GM04503 (cell line): ENCODE data around the gene ZGLP1.

Experiments
- DNase-seq: peaks from one replicate; pipeline ENCODE4 v3.0.0-alpha.2; 2012; ENCODE audit warnings: low read depth

The ZGLP1 gene

DNA sequence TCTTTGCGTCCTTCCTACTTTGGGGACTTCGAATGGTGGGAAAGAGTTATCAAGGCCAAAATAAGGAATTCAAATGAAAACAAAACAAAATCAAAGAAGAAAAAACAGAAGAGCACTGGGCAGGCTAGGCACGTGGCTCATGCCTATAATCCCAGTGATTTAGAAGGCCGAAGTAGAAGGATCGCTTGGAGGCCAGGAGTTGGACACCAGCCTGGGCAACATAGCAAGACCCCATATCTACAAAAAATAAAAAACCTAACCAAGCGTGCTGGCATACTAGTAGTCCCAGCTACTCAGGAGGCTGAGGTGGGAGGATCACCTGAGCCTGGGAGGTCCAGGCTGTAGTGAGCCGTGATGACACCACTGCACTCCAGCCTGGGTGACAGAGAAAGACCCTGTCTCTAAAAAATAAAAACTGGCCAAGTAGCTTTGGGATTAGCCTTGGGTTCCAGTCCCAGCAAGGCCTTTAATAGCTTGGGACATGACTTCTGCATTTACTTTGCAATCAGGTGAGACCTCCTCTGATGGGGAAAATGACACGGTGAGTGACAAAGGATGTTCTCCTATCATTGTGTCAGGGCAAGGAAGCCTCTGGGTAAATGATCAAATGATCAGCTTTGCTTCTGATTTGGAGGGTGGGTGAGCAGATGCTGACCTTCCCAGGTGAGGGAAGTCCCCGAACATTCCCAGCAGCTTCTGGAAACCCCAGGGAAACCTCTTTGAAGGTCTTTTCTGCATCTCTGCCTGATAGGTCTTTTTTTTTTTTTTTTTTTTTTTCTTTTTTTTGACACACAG lies 31.6 kb downstream of the ZGLP1 start:
- DNase-seq = no peak

DNA sequence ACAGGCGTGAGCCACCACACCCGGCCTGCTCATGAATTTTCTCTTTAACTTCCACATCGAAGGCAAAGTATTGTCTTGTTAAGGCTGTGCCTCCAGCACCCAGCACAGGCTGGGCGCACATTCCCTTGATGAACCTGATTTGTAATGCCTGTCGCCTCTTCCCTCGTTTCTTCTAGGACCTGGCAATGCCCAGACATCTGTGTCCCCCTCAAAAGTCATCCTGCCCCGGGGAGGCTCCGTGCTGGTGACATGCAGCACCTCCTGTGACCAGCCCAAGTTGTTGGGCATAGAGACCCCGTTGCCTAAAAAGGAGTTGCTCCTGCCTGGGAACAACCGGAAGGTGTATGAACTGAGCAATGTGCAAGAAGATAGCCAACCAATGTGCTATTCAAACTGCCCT lies 35.0 kb downstream of the ZGLP1 start:
- DNase-seq = no peak

DNA sequence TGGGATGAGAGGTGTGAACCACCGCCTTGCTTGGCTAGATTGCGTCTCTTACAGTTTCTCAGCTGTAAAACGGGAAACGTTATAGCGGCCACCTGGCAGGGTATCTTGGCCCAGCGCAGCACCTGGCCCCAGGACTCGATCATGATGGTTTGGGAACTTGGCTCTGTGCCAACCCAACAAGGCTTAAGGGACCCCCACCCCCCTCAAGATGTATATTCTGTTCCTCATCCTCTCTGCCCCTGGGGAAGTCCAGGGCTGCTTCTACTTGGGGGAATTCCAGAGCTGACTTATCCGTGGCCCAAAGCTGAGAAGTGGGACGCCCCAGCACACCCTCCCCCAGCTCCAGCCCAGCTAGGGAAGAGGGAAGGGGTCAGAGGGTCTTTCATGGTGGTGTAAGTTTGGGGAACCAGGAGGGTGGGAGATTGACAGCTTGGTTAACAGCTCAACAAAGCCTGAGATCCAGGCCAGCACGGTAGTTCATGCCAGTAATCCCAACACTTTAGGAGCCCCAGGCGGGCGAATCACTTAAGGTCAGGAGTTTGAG lies 38.0 kb downstream of the ZGLP1 start:
- no peak for DNase-seq

DNA sequence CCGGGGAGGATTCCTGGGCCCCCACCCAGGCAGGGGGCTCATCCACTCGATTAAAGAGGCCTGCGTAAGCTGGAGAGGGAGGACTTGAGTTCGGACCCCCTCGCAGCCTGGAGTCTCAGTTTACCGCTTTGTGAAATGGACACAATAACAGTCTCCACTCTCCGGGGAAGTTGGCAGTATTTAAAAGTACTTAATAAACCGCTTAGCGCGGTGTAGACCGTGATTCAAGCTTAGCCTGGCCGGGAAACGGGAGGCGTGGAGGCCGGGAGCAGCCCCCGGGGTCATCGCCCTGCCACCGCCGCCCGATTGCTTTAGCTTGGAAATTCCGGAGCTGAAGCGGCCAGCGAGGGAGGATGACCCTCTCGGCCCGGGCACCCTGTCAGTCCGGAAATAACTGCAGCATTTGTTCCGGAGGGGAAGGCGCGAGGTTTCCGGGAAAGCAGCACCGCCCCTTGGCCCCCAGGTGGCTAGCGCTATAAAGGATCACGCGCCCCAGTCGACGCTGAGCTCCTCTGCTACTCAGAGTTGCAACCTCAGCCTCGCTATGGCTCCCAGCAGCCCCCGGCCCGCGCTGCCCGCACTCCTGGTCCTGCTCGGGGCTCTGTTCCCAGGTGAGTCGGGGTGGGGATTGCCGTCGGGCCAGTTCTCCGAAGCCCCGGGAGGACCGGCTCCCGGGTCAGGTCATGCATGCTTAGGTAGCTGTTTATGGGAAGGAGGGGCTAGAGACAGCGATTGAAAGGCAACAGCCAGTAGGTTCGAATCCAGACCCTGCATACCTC lies 38.8 kb downstream of the ZGLP1 start, which contains the start of gene ICAM1:
Gene ICAM1, plus strand, starts transcription at position 505 of the 779 bp plus-strand sequence. Its CDS starts 40 bp downstream, at position 545.
- DNase-seq = no peak

DNA sequence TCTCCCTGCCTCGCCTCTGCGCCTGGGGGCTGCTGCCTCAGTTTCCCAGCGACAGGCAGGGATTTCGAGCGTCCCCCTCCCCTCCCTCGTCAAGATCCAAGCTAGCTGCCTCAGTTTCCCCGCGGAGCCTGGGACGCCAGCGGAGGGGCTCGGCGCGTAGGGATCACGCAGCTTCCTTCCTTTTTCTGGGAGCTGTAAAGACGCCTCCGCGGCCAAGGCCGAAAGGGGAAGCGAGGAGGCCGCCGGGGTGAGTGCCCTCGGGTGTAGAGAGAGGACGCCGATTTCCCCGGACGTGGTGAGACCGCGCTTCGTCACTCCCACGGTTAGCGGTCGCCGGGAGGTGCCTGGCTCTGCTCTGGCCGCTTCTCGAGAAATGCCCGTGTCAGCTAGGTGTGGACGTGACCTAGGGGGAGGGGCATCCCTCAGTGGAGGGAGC lies 39.4 kb downstream of the ZGLP1 start:
- DNase-seq = no peak

DNA sequence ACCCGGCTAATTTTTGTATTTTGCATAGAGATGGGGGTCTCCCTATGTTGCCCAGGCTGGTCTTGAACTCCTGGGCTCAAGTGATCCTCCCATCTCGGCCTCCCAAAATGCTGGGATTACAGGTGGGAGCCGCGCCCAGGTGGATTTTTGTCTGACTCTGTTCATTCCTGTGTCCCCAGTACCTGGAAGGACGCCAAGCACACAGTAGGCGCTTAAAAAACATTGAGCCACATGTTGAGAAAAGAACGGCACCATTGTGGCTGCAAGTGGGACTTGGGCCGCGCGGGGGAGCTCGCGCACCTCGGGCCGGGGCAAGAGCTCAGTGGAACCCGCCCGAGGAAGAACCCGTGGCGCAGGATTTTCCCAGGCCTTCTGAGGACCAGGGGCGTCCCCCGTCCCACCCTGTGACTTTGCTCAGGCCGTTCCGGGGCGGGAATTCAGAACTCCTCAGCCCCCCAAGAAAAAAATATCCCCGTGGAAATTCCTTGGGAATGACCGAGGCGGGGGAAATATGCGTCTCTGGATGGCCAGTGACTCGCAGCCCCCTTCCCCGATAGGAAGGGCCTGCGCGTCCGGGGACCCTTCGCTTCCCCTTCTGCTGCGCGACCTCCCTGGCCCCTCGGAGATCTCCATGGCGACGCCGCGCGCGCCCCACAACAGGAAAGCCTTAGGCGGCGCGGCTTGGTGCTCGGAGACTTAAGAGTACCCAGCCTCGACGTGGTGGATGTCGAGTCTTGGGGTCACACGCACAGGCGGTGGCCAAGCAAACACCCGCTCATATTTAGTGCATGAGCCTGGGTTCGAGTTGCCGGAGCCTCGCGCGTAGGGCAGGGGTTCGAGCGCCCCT lies 40.1 kb downstream of the ZGLP1 start:
- no peak for DNase-seq

DNA sequence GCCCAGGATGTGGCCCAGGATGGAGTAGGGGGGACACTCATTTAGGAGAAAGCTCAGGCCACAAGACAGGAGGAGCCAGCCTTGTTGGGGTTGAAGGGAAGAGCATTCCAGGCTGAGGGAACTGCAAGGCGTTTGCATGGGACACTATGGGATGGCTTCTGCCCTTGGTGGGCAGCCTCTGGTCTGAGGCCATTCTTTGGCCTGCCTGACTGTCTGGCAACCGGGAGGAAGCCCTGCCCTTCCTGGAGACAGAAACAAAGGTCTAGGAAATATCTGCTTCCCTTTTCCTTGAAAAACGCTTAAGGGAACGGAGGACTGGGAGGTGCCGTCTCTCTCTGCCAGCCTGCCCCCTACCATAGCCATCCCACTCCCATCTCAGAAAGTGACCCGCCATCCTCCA lies 41.5 kb downstream of the ZGLP1 start:
- DNase-seq = no peak

DNA sequence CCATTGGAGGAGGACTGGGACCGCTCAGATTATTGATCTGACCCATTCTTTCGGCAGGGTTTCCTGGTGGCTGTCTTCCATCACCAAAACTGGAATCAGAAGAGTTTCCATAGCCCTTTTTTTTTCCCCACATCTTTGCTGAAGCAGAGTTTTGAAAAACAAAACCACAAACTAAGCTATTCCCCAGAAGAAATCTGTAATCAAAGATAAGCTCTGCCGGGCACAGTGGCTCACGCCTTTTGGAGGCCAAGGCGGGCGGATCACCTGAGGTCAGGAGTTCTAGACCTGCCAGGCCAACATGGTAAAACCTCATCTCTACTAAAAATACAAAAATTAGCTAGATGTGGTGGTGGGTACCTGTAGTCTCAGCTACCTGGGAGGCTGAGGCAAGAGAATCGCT lies 42.9 kb downstream of the ZGLP1 start:
- no peak for DNase-seq

DNA sequence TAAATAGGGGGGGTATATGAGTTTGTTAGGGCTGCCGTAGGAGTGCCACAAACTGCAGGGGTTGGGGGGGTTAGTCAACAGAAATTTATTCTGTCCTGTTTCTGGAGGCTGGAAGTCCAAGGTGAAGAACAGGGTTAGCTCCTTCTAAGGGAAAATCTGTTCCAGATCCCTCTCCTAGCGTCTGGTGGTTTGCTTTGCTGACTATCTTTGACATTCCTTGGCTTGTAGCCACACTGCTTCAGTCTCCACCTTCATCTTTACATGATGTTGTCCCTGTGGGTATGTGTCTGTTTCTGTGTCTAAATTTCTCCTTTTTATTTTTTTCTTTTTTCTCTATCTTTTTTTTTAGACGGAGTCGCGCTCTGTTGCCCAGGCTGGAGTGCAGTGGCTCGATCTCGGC lies 46.8 kb downstream of the ZGLP1 start:
- DNase-seq = no peak

DNA sequence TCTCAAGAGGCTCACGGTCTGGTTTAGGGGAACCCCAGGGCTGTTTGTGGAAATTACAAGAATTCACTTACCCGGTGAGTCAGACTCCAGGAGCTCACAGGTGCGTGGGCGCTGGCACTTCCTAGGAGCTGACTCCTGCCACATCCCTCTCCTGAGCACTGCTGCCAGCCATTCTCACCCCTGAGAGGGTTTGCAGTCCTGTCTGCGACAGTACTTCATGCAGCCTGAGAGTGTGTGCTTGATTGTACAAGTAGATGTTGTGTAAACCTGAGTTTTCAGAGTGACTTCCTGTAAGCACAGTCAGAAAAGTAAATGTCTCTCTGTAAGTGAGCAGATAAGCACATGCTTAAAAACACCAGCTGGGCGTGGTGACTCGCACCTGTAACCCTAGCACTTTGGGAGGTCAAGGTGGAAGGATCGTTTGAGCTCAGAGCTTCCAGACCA lies 49.5 kb downstream of the ZGLP1 start:
- no peak for DNase-seq

- DNase-seq = no peak
Observed at GRCh38 chr19:10259162-10259905, 50.3 kb downstream of the ZGLP1 start.

DNA sequence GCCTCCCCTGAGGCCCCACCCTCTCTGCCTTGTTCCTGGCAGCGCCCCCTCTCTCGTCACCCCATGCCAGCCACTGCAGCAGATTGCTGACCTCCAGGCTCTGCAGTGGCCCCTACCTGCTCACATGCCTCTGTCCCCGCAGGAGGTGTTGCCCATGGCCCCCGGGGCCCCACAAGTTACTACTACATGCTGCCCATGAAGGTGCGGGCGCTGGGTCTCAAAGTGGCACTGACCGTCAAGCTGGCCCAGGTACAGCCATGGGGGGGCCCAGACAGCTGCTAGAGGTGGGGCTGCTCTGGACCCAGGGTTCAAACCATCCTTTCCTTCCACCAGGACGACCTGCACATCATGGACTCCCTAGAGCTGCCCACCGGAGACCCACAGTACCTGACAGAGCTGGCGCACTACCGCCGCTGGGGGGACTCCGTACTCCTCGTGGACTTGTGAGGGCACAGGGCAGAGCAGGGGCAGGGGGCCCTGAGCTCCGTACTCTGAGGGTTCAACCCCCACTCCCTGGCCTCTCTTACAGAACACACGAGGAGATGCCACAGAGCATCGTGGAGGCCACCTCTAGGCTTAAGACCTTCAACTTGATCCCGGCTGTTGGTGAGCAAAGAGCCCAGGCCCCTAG lies 51.4 kb downstream of the ZGLP1 start:
- no peak for DNase-seq

DNA sequence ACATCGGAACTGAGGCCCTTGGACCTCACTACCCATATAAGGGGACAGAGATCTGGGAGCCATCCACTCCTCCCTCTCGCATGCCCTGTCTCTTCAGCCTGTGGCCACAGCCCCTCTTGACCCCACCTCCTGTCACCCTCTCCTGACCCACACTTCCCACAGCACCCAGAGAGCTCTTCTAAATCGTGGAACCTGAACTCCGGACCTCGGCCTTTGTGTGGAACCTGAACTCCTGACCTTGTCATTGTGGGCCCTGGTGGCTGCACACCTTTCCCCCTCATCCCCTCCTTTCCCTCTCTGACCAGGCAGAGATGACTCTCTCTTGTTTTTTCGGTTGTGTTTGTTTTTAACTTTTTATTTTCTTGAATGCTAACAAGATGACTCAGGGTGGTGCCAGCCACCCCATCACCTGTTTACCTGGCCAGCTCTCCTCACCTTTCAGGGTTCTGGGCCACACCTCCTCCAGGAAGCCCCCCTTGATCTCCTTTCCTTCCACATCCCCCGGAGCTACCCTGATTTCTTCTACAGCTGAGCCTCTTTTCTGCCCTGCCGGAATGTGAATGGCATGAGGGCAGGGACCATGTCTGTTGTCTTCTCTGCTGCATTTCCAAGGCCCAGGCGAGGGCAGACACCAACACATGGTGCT lies 52.5 kb downstream of the ZGLP1 start:
- no peak for DNase-seq

- DNase-seq = no peak
Observed at GRCh38 chr19:10256551-10256950, 53.1 kb downstream of the ZGLP1 start.

DNA sequence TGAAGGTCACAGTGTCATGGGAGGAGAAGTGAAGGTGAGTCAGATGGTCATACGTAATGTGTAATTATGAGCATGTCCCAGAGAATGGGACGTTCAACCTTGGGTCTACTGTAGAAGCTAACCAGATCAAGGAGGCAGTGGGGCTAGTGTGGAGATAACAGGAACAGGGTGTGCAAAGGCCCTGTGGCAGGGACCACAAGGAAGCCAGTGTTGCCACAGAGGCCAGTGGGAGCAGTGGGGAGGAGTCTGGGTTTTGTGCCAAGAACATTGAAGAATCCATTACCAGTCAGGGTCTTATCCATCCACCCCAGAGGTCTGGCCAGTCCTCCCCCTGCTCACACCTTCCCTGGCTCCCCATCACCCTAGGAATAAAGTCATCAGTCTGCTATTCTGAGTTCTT lies 54.3 kb downstream of the ZGLP1 start:
- no peak for DNase-seq
